HG03520 (cell line): Measurements from ENCODE around the gene HDAC4.
"Not testable (repeated sequence)": the region's sequence is repeated elsewhere in the genome, so short reads cannot be mapped to it uniquely, and the experiment has no call there.

Experiments
- ATAC-seq: cut with Tn5 transposase; IDR thresholded peaks from one replicate; pipeline ENCODE4 v1.9.1; 2021; ENCODE audit warnings: mild to moderate bottlenecking, moderate library complexity; ENCODE audit not compliant: unreplicated experiment

The HDAC4 gene

DNA sequence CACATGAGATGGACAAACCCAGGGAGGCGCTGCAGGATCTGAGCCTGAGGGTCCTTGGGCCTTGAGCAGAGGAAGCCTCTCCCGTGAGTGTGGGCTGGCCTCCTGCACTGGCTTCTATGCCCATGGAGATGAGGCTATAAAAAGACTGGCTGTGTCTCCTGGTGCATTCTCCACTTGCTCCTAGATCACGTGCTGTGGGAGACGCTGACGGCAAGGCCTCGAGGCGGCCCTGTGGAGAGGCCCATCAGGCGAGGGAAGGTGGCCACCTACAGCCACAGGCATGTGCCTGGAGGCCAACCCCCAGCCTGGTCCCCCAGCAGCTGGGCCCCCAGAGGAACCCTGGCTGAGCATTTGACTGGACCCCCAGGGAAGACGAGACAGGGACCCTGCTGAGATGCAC lies 354.0 kb downstream of the HDAC4 start:
- no peak for ATAC-seq

DNA sequence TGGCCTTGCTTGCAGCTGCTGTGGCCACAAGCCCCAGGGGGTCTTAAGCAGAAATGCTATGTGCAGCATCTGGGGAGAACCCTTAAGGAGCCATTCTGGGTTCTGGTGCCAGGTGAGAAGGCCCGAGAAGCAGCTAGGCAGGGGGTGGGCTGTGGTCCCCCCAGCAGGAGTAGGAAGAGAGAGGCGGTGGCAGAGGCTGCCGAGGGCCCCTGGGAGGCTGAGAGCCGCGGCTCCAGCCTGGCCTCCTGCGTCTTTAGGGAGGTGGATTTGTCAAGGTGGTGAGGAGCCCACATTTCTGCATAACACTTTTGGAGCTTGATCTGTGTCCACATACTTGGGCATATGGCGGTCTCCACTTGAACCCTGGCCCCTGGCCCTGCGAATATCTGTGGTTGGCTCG lies 356.5 kb downstream of the HDAC4 start:
- ATAC-seq = no peak

DNA sequence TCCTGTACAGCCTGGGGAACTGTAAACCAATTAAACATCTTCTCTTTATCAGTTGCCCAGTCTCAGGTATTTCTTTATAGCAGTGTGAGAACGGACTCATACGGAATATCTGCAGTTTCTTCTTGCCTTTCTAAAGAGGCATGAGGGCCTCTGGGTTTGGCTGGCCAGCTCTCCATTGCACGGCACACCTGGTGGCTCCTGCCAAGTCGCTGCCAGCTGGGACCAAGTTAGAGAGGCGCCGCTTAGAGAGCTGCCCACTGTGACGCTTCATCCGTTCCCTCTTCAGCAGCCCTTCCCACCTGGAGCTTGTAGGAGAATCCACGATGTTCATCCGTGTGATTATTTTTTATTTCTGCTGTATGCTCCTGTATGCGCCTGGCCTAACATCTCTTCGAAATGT lies 357.5 kb downstream of the HDAC4 start:
- ATAC-seq = no peak

DNA sequence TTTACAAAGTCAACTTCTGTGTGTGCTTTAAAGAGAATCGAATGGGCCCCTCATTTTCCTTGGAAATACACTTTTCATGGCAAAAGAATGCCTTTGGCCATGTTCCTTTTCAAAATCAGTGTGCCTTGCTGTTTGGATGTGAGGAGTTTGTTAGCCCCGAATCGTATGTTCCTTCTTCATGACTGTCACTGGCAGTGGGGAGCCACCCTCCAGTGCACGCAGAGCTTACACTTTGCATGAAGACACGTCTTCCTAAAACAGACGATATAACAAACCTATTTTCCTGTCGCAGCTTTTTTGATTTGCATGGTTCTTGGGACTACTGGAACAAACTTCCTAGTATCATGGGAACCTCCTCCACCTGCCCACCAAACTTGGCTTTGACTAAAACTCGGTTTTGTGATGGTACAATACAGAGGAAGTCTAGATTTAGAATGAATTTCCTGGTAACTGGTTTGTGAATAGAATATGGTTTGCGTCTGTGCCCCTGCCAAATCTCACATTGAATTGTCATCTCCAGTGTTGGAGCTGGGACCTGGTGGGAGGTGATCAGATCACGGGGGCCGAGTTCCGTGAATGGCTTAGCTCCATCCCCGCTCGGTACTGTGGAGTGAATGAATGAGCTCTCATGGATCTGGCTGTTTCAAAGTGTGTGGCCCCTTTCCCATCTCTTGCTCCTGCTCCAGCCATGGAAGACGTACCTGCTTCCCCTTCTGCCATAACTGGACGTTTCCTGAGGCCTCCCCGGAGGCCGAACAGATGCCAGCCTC lies 358.1 kb downstream of the HDAC4 start:
- no peak for ATAC-seq

DNA sequence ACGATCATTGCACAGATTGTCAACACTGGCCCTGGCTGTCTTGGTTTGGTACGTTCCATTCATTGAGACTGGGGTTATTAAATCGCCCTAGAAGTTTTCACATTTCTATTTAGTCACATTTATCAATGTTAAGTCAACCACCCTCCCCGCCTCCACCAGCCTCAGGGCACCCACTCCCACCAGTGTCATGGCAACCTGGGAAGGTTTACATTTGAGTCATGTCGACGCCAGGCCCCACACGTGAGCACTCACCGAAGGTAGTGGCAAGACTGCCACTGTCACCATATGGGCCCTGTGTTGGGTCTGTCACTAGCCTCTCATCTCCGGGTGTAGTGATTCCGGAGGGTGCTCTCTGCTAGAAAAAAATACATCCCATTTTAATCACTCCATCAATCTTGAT lies 358.8 kb downstream of the HDAC4 start:
- ATAC-seq = no peak

DNA sequence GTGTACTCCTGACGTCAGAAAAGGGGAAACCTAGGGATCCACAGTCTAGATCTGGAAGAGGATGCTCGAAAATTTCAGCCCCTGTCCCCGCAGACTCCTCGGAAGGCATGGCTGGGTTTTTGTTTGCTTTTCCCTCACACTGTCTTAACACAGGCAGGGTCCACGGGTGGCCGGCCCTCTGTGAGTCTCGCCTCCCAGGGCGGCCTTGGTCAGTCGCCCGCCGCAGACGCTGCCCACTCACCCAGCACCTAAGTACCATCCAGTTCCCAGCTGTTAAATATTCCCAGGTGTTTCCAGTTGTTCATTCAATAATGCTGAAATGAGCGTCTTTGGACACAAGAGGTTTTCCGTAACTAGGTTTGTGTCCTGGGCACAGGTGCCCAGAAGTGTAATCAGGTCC lies 359.8 kb downstream of the HDAC4 start:
- ATAC-seq = no peak

DNA sequence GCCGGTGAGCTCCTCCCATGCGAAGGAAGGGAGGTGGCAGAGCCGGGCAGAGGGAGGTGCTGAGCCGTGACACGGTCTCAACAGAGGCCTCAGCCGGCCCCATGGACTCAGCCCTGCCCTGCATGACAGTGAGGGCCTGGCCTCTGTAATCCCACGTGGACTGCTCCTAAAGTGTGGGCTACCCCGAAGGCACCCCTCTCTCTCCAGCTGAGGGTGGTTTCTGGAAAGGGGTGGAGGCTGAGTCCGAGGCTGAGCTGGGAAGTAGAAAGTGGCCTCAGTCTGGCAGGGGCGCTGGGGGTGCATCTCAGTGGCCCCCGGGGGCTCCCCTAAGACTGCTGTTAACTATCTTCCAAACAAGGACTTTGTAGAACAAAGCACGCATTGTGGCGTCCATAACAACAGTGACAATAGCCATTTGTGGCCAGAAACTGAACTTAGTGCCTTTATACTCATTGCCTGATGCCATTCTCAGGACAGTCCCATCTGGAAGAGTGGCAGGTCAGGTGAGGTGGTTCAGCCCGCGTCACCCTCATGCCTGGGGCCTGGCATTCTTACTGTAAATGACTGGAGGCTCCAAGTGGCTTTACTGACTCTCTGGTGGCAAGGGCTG lies 360.6 kb downstream of the HDAC4 start:
- no peak for ATAC-seq

DNA sequence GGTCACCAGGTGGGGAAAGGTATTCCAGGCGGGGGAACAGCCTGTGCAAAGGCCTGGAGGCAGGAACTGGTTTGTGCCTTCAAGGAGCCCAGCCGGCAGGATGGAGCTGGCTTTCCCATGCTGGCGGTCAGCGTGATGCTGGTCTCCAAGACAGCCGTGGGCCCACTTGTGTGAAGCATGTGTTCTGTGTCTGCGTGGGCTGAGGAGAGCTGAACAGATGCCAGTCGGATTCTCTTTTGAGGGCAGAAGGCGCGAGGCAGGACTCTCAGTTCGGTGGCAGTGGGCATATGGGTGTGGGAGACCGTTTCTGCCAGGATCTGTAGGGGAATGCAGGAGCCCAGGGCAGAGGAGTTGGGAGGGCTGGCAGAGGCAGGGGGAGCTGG lies 361.4 kb downstream of the HDAC4 start:
- no peak for ATAC-seq

DNA sequence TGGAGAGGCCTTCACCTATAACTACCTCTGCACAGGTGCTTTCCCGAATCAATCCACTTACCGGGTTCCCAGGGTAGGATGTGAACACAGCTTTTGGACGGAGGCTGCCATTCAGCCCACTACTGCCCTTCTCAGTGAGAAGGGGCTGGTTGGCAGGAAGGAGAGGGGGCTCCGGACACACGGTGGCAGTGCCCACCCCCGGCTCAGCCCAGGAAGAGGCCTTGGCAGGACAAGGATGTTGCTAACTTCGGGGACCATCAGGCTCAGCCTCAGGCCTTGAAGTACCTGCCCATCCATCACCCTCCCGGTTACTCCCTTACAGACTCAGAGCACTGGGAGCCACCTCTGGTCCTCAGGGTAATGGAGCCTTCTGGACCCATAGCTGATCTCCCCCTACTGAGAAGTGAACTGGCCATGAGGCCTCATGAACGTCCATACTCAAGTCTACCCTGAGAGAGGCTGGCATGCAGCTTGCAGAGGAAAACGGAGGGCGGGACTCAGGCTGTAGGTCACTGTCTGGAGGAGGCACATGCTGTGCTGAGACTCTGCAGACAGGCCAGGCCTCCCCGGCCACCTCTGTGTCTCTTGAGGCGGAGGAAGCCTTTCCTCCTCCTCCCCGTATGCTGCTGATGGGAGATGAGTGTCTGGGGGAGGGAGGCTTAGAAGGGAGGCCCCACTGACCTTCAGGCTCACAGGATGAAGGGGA lies 361.9 kb downstream of the HDAC4 start:
- ATAC-seq = no peak

DNA sequence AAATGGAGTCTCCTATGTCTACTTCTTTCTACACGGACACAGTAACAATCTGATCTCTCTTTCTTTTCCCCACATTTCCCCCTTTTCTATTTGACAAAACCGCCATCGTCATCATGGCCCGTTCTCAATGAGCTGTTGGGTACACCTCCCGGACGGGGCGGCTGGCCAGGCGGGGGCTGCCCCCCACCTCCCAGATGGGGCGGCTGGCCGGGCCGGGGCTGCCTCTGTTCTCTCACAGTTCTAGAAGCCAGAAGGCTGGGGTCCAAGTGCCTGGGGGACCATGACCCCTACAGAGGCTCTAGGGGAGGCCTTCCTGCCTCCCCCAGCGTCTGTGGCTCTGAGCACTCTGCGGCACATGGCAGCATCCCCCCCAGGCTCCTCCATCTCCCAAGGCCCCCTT lies 362.5 kb downstream of the HDAC4 start:
- not testable (repeated sequence) for ATAC-seq

DNA sequence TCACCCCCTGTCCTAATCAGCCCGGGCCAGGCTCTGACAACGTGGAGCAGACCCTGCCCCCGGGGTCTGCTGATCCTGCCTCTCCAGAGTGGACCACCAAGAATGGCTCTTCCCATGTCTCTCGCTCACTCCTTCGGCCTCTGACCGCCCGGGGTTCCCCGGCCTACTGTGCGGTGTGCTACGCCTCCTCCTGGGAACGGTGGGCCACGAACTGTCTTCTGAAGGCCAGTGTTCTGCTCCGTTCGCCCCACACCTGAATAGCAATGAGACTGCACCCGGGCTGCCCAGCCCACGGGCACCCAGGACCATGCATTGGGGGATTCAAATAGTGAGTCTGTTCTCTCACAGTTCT lies 363.3 kb downstream of the HDAC4 start:
- no peak for ATAC-seq

DNA sequence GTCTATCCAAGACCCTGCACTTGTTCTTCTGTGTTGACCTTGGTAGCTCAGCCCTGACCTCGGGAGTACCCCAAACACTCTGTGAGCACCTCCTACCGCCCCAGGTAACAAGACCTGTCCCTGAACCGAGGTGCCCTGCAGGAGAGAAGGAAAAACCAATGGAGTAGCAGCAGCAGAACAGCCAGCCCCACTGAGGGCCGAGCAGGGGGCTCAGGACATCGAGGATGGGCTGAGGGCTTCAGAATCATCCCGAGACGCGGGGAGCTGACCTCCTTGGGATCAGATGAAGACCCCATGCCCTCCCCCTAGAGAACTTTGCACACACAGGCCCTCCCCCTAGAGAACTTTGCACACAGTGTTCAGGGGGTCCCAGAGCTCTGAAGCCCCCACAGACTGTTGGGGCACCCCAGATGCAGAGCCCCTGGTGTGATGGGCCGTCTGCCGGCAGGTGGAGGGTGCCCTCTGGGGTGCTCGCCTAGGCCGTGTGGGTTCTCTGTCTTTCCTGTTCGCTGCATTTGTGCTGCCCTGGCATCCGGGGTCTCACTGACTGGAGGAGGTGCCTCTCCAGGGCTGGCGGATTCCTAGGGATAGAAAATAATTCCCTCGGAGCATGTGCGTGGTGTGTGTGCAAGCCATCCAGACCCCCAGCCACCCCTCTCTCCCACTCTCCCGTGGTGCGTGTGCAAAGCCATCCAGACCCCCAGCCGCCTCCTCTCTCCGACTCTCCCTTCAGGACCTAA lies 363.8 kb downstream of the HDAC4 start:
- ATAC-seq = no peak

DNA sequence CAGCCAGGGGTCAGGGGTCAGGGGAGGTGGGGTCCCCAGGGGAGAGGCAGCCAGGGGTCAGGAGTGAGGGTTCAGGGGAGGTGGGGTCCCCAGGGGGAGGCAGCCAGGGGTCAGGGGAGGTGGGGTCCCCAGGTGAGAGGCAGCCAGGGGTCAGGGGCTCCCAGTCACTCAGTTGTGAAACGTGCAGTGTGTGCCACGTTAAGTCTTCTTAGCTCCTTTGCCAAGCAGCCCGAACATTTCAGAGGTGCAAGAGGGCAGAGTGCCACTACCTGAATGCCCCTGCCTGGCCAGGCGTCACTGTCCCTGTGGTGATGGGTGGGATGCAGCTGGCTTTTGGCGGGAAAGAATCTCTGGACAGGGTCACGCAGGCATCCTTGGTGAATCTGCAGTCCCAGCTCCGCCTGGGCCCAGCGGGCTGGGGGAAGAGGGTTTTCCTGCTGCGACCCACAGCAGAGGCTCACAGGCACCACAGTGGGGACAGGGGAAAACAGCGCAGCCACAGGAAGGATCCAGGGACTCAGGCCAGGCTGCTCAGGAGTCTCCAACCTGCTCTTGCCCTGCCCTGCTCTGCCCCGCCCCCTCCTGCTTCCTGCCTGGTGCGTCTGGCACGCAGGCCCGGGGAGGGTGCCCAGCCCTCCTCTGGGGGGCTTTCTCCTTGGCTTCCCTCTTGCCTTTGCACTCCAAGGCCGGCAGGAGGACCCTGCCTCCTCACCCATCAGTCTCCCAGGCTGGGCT lies 364.7 kb downstream of the HDAC4 start:
- ATAC-seq = no peak

DNA sequence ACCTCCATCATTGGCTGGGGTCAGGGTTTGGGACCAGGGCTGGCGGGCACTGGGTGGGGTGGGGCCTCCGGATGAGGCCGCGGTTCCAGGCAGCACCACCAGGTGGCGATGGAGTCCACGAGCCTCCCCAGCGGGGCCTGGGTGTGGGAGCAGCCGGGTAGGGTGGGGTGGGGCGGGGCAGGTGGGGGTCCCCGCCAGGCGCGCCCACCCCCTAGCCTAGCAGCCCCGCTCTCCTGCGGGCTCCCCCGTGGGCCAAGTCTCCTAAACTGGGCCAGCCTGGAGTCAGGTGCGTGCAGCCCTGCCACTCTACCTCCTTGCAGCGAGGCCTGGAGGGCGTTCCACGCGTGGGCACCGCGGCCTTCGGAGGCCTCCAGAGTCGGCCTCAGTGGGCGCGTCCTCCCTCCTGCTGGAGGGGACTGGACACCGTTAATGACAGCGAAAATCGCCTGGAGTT lies 365.4 kb downstream of the HDAC4 start:
- no peak for ATAC-seq

DNA sequence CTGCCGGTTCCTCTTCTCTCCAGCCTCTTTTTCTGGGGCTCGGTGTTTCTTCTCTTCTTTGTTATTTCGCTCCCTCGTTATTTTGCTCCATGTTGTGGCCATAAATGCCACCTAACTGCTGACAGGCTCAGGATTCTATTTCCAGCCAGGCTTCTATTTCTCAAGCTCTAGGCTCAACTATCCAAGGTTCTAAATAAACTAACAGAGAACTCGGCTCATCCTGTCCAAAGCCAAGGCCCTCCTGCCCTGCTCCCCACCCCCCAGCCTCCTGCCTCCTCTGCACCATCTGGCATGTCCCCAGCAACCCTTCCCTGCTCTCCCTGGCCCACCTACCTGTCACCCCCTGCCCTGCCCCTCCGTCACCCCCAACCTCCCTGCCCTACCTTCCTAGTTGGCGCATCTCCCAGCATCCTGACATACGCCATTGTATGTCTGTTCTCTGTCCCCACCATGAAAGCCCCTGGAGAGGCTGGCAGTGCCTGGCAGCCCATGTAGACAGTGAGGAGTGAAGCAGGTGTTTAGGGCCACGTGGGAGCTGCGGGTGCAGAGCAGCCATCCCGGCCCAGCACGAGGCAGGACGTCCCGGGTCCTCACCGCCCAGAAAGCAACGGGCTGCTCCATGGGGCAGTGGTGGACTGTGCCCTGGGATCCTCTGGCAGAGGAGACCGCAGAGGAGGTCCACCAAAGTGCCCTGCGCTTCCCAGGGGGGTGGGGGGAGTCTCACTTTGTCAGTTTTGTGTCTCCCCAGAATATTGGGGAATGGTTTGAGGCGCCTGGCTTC lies 366.1 kb downstream of the HDAC4 start:
- no peak for ATAC-seq

DNA sequence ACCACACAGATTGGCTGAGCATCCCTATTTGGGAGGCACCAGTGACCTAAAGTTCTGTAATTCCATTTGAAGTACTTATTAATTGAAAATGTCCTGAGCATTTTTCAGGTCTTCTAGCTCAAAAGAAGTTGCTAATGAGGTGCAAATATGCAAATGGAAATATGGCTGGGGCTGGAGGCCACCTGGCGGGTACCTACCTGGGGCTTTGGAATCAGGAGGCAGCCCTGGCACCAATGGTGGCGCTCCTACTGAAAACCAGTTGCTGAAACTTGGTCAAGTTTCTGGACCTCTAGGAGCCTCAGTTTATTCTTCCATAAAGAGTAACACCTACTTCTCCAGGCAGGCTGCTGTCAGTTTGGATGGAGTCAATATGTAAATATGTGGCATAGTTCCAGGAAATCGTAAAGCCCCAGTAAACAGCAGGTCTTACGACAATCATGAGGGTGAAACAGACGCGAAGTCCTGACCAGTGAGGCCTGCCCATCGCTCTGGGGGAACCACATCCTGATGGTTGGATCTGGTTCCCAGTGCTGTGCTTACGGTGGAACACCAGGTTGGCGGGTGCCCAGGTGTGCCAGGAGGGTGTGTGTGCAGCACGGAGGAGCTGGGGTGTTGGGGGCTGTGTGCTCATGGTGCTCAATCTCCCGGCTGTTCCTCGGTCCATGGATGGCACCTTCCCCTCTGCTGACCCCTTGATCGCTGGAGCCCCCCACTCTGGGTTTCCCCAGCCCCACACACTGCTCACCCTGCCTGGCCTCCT lies 366.8 kb downstream of the HDAC4 start:
- no peak for ATAC-seq

DNA sequence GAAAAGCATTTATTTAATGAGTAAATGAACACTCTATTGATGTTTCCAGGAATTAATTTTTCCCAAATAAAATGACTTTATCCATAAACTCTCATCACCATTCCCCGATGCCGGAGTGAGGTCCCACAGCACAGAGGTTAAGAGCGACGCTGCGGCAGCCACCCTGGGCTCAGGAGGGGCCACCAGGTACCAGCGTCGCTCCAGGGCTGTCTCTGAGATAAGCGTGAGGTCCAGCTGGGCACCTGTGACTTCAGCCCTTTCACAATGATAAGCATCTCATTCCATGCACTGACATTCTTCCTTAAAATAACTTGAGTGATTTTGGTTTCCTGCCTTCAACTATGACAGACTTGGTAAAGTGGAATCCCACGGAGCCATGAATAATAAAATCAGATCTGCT lies 370.9 kb downstream of the HDAC4 start:
- ATAC-seq = no peak

DNA sequence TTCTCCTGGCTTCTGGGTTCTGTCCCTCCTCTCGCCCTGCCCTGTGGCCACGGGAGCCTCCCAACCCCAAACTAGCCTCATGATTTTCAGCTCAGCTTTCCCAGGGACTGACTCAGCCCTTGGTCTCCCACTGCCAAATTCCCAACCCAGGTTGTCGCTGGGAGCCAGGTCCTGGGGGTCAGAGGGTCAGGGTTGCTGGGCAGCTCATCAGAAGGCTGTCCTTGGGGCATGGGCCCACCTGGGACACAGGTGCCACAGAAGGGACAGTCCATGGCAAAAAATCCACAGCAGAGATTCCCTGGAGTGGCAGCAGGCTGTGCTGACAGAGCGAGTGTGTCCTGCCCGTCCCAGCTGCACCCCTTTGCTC lies 372.6 kb downstream of the HDAC4 start:
- ATAC-seq = no peak
